Activated CD8-positive, alpha-beta memory T cell treated with anti-CD3 and anti-CD28 coated beads for 1 hour (primary cell): ENCODE measurements around the gene NEK9.
"Not testable (repeated sequence)": the region's sequence is repeated elsewhere in the genome, so short reads cannot be mapped to it uniquely, and the experiment has no call there.

Experiments
- DNase-seq, 2 donors: peaks; one replicate each; pipeline ENCODE4 v3.0.0-alpha.2; 2020; ENCODE audit warnings: low read depth in 1 of 2; ENCODE audit errors: extremely low read depth in 1 of 2

Gene NEK9

GRCh38 chr14:75147423-75148071 lies 20.7 kb upstream of the NEK9 start:
- no peak for DNase-seq

- no peak for DNase-seq
Observed at GRCh38 chr14:75144944-75145343, 18.1 kb upstream of the NEK9 start.

GRCh38 chr14:75143761-75144527 lies 17.1 kb upstream of the NEK9 start:
- DNase-seq: no peak

GRCh38 chr14:75142494-75142893 lies 15.6 kb upstream of the NEK9 start:
- DNase-seq: no peak

GRCh38 chr14:75141967-75142366 lies 15.1 kb upstream of the NEK9 start:
- no peak for DNase-seq

GRCh38 chr14:75141062-75141461 lies 14.2 kb upstream of the NEK9 start:
- DNase-seq: no peak

- DNase-seq: no peak
Observed at GRCh38 chr14:75140620-75141019, 13.8 kb upstream of the NEK9 start.

- no peak for DNase-seq
Observed at GRCh38 chr14:75139185-75139584, 12.3 kb upstream of the NEK9 start.

- no peak for DNase-seq
Observed at GRCh38 chr14:75138492-75138891, 11.6 kb upstream of the NEK9 start.

GRCh38 chr14:75134644-75135043 lies 7.8 kb upstream of the NEK9 start:
- no peak for DNase-seq

- no peak for DNase-seq
Observed at GRCh38 chr14:75133597-75133996, 6.7 kb upstream of the NEK9 start.

- peak in 1 of 2 donors; percentile 30 for DNase-seq
Observed at GRCh38 chr14:75132382-75133086, 5.7 kb upstream of the NEK9 start.

- DNase-seq: no peak
Observed at GRCh38 chr14:75128596-75128990, 1.7 kb upstream of the NEK9 start.

GRCh38 chr14:75127903-75128595 lies 1.2 kb upstream of the NEK9 start:
- DNase-seq: no peak

GRCh38 chr14:75127474-75127820 lies 599 bp upstream of the NEK9 start:
- DNase-seq: not testable (repeated sequence)

- no peak for DNase-seq
Observed at GRCh38 chr14:75126121-75126544, 715 bp downstream of the NEK9 start.

GRCh38 chr14:75125617-75126016 lies 1.2 kb downstream of the NEK9 start:
- no peak for DNase-seq

- no peak for DNase-seq
Observed at GRCh38 chr14:75123991-75124390, 2.9 kb downstream of the NEK9 start.

- no peak for DNase-seq
Observed at GRCh38 chr14:75121552-75121951, 5.3 kb downstream of the NEK9 start.

GRCh38 chr14:75120541-75121291 lies 6.1 kb downstream of the NEK9 start:
- no peak for DNase-seq

GRCh38 chr14:75119056-75119455 lies 7.8 kb downstream of the NEK9 start:
- no peak for DNase-seq
